Measurements from ENCODE around the gene EPS8L3. TPM values are rescaled to one million over a fixed set of nuclear protein-coding genes. Genes with fewer than 3 reads are reported as not detected.

Gene EPS8L3
- polyA plus RNA-seq, 1 donor from 2014 or later: not detected

GRCh38 chr1:109750920-109751319 is 12.8 kb downstream of the EPS8L3 start:
- no peak overlapping the region for H3K4me3 ChIP-seq (ENCODE audit: low read length)
- no peaks in the 10 kb centered on the region for H3K9me3 ChIP-seq (ENCODE audit: low read length)
- H3K9me2 ChIP-seq (ENCODE audit: insufficient read depth, low read length): no peaks in the 10 kb centered on the region
- no peak overlapping the region for H3K27ac ChIP-seq (ENCODE audit: low read length)
- H3K4me2 ChIP-seq (ENCODE audit: low read length): no peak overlapping the region
- H3K9ac ChIP-seq (ENCODE audit: low read length): no peak overlapping the region
- no peaks in the 10 kb centered on the region for H3F3A ChIP-seq (ENCODE audit: insufficient read depth, low read length, poor library complexity, severe bottlenecking)
- no peak for TF ChIP-seq POLR2AphosphoS5 (IDR thresholded peaks at IDR 0.05)
- TF ChIP-seq SMC3 (conservative IDR thresholded peaks at IDR 0.05; ENCODE audit: poor library complexity): no peak
- no peaks in the 10 kb centered on the region for H3K27me3 ChIP-seq (ENCODE audit: insufficient read depth, low read depth, low read length)
- no peaks in the 10 kb centered on the region for H3K79me2 ChIP-seq (replicated peaks; ENCODE audit: insufficient read depth, low read length)
- H4K20me1 ChIP-seq (ENCODE audit: insufficient read depth): no peaks in the 10 kb centered on the region
- no peaks in the 10 kb centered on the region for H3K36me3 ChIP-seq (ENCODE audit: insufficient read depth, low read length)
- no peak overlapping the region for H2AFZ ChIP-seq (ENCODE audit: low read depth, low read length)

GRCh38 chr1:109750241-109750882 is 13.4 kb downstream of the EPS8L3 start:
- Histone ChIP-seq H3K4me3 (ENCODE audit: low read length) (no peak overlapping the region), H3K27ac (ENCODE audit: low read length) (no peak overlapping the region), H3K9me3 (ENCODE audit: low read length) (no peaks in the 10 kb centered on the region), H2AFZ (ENCODE audit: low read depth, low read length) (no peak overlapping the region), H3K27me3 (ENCODE audit: insufficient read depth, low read depth, low read length) (no peaks in the 10 kb centered on the region), H3K9ac (ENCODE audit: low read length) (no peak overlapping the region), H3K79me2 (replicated peaks; ENCODE audit: insufficient read depth, low read length) (no peaks in the 10 kb centered on the region), H4K20me1 (ENCODE audit: insufficient read depth) (no peaks in the 10 kb centered on the region), H3K9me2 (ENCODE audit: insufficient read depth, low read length) (no peaks in the 10 kb centered on the region), H3F3A (ENCODE audit: insufficient read depth, low read length, poor library complexity, severe bottlenecking) (no peaks in the 10 kb centered on the region), H3K4me2 (ENCODE audit: low read length) (no peak overlapping the region), H3K36me3 (ENCODE audit: insufficient read depth, low read length) (no peaks in the 10 kb centered on the region)
- TF ChIP-seq REST (IDR thresholded peaks at IDR 0.05; ENCODE audit: borderline replicate concordance): no peak
- no peak for TF ChIP-seq MXI1 (conservative IDR thresholded peaks at IDR 0.05; ENCODE audit: poor library complexity, severe bottlenecking)
- TF ChIP-seq TAF1 (IDR thresholded peaks at IDR 0.05; ENCODE audit: low read depth): no peak
- no peak for TF ChIP-seq EZH2 (IDR thresholded peaks at IDR 0.05; ENCODE audit: borderline replicate concordance, insufficient read depth, low read length, poor library complexity, severe bottlenecking)
- no peak for TF ChIP-seq RAD21 (conservative IDR thresholded peaks at IDR 0.05)
- TF ChIP-seq POLR2AphosphoS5 (IDR thresholded peaks at IDR 0.05): no peak
- no peak for TF ChIP-seq SMC3 (conservative IDR thresholded peaks at IDR 0.05; ENCODE audit: poor library complexity)
- TF ChIP-seq EP300 (conservative IDR thresholded peaks at IDR 0.05; ENCODE audit: poor library complexity, severe bottlenecking): no peak
- TF ChIP-seq CTCF (IDR thresholded peaks at IDR 0.05; ENCODE audit: poor library complexity, severe bottlenecking): no peak

Measured in neural cell (in vitro differentiated cells).